GM12892 (cell line): ENCODE measurements around the gene CDKL2.

Experiments
- POLR2A ChIP-seq: IDR thresholded peaks from 2 replicates; pipeline ENCODE4 v1.6.1; 2011; ENCODE audit warnings: low read depth, low read length, control low read depth
- POLR2AphosphoS5 ChIP-seq: IDR thresholded peaks from 2 replicates; pipeline ENCODE4 v1.6.1; 2011; ENCODE audit warnings: low read depth, low read length, control low read depth

DNA sequence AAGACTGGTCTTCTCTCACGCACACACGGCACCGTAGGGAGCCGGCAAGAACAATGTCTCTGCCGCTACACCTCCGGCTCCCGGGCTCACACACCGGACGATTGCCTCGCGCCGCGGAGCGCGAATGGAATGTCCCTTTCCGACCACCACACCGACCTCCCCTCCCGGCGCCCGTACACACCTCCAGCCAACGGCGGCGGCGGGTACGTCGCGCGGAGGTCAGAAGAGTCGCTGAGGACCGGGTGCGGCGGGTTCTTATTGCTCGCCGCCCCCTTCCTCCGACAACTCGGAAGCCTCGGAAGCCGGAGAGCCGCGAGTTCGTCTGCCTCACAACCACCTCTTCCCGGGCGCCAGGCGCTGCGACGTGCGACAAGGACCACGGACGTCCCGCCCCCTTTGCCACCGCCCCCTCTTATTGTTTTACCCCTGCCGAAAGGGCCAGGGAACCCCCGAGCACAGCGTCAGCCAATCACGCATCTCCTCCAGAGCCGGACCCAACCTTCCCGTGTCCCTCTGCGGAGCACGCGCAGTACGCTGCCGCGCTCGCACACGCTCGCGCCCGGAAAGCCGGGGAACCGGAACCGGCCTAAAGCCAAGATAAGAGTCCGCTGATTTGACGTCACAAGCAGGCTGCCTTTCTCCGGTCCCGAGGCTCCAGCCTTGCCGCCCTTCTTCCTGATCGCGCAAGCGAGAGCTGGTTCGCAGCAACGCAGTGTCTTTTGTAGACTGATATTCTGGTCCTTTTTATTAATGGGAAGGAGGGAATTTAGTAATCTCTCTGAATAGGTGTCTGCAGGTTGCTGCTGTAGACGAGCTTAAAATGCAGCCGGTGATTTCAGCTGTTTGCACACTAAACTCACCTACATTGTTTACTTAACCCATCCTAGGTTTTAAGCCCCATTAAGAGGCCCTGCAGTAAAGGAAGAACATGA is 43.0 kb upstream of the CDKL2 start, which contains the start of gene G3BP2:
- TF ChIP-seq POLR2A (peak; percentile 88), POLR2AphosphoS5 (peak; percentile 90; the same call in 1 of the 2 replicates)
